NCI-H524 treated with DMSO at 0.1 percent for 48 hours (cell line): Measurements from ENCODE around the gene LANCL3.
A peak's percentile ranks its signal among the peaks of the same experiment; 100 is the strongest.

ENCODE experiments used
- DNase-seq: peaks from one replicate; lab custom pipeline; 2025; lab: John Stamatoyannopoulos, UW

The LANCL3 gene

DNA sequence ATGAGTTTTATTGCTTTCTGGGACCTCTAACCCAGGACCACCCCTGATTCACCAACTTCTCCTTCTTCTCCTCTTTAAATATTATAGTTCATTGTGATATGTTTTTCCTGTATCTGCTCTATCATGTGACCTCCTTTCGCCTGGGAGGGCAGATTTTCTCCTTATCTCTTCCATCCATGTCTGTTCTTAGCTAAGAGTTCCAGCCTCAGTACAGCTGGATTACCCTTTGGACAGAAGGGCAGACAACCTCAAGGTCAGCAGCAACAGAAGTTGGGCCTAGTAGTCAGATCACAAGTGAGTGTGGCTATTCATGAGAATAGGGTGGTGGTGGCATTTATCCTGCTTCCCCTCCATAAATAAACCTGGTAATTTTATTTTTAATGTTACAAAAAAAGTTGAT is 108.4 kb downstream of the LANCL3 start:
- DNase-seq = no peak

DNA sequence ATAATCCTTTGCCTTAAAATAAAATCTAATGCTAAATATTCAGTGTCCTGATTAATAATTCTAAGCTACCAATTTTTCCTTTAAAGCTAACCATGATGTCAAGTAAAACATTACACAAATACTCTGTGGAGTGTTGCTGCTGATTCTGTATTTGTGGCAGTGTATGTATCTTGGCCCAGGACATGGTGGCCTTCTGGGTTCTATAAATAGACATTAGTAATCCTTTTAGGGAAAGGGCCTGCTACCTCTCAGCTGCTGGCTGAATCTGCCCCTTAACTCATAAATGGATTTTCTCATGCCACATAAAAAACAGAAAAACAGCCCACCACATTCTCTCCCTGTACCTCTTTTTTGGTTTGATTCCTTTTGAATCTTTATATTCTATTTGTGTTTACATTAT is 113.0 kb downstream of the LANCL3 start:
- DNase-seq = no peak

DNA sequence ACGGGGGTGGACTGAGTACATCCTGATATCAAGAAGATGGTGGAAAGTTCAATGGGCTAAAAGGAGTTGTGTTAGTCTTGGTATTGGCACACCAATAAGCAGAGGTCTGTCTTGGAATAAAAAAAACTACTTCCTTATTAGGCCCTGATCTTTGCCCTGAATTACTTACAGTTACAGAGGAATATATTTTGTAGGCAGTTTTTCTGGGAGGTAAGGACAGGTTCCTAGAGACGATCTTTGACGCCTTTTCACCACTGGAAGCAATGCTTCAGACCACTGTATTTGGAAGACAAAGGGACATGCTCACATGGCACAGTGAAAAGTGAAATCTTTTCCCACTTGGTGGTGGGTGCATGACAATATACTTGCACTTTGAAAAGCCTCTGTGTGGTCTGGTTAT is 113.5 kb downstream of the LANCL3 start:
- DNase-seq = no peak

DNA sequence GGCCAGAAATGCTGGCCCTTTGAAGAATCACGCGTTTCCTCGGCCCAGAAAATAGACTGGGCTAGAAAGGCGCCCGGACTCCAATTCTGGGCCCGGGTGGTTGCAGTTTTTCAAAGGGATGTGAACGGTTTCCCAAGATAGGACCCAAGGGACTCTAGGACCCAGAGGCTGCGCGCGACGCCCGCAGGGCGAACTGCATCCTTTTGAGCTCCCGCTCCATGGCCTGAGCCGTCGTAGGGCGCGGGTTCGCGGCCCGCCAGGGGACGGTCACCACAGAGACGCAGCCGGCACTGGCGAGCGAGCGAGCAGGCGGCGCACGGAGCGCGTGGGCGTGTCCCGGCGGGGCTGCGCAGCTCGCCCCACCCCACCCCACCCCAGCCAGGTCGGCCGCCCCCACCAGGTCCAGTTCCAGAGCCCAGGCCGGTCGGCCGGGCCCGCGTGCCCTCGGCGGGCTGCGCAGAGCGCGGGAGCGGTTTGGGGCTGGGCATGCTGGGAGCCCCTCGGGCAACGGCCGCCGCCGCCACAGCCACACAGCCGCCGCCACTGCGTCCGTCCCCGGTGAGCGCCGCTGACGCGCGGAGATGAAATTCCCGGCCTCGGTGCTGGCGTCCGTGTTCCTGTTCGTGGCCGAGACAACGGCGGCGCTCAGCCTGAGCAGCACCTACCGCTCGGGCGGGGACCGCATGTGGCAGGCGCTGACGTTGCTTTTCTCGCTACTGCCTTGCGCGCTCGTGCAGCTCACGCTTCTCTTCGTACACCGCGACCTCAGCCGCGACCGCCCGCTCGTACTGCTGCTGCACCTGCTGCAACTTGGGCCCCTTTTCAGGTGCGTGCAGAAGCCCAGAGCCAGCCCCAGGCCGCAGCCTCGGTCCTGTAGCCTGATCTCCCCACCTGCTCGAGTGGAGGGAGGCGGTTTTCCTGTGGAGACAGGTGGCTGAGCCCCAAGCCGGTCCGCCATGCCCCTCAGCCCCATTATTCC is 114.2 kb downstream of the LANCL3 start, which contains the start of gene XK:
XK (plus strand) TSS at position 411 of the 979 bp plus-strand sequence; CDS start at position 582, 171 bp downstream.
- no peak for DNase-seq

DNA sequence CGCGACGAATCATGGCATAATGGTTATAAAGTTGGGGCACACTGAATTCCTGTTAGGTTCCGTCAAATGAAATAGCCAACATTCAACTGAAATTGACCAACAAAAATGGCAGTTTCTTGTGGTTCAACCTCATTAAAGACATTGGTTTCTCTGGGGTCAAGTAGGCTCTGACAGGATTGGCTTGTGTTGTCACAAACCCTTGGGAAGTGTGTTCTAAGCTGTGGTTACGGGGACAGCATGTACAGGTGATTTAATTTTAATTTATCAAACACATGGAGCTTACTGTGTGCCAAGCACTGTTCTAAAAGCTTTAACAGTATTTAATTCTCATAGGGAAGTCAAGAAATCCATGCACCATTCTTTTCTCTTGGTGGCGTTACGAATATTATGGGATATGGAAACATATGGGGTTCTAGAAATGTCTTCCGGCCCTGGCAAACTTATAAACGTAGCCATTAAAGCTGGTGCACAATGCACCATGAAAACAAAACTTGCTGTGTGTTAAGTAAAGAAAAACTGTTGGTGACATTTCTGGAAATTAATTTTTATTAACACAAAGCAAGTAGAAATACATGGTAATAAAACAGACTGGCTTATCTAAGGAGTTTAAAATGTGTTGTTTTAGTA is 115.0 kb downstream of the LANCL3 start:
- no peak for DNase-seq

DNA sequence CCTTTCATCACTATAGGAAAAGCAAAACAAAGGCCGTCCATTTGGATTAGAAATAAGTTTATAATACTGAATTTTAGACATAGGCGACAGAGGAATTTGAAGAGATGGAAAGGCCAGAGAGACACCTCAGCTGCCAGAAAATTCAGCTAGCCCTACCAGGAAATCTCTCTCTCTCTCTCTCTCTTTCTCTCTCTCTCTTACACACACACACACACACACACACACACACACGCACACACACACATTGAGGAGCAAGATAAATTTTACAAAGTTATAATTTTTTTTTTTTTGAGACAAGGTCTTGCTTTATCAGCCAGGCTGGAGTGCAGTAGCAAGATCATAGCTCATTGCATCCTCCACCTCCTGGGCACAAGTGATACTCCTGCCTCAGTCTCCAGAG is 115.5 kb downstream of the LANCL3 start:
- no peak for DNase-seq

DNA sequence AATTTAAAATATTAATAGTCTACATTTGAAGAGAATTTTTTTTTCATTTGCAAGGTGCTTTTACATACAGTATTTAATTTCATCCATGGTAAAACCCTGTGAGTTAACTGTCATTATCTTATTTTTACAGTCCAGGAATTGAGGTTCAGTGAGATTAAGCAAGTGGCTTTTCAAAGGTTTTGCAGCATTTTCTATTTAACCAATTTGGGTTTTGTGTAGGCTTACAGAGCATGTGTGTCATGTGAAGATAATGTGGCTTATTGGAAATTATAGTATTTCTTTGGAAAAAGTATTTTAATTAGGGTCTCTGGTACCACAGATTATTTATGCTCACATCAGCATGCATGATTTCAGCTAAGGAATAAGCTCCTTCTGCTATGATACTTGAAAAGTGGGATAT is 118.7 kb downstream of the LANCL3 start:
- DNase-seq = no peak

DNA sequence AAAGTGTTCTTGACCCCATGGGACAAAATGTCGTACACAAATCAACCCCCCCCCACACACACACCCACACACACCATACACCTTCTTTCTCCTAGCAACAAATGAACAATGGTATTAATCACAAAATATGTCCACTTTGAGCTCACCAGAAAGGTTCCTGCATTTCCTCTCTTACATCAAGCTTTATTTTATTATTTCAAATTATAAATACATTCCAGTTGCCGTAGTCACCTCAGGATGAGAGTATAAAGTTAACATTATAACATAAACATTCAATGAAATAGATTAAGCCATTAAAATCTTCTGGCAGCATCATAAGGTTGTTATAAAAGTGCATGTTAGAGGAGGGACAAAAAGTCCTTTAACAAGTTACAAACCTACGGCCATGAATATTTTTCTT is 121.5 kb downstream of the LANCL3 start:
- DNase-seq = no peak

DNA sequence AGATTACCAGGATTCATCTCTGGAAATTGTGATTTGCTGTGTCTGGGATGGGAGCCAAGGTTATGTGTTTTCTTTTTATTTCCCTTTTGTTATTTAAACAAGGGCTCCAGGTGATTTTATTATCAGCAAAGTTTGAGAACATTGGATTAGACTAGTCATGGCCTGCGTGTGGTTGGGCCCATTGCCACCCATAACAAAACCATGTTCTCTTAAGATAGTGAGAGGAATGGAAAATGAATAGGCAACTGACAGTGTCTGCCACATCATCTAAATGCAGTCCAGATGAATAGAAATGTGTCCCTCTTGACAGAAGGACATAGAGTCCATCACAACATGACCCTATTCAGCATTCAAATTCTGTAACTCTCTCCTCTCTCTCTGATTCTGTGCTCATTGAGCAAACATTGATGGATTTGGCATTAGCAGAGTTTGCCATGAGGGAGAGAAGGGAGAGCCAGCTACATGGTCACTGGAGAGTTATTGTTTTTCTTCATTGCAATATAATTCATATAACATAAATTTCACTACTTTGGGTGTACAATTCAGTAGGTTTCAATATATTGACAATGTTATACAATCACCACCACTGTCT is 125.8 kb downstream of the LANCL3 start:
- DNase-seq = no peak

DNA sequence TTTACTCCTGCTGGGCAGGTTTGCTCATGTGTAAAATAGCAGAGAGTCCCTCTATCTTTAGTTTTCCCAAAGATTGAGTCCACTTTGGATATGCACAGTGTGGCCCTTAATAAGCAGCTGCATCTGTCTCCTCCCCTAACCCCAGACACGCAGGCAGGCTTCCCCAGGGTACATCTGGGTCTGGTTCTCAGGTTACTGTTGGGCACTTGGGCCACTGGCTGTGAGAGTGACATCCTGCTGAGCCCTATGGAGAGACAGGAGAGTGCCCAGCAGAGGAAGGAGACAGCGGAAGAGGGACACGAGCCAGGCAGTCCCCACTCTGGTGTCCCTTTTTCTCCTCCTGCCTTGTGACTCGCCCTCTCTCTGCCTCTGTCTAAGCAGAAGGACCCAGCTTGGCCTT is 130.1 kb downstream of the LANCL3 start:
- peak; percentile 73 for DNase-seq

DNA sequence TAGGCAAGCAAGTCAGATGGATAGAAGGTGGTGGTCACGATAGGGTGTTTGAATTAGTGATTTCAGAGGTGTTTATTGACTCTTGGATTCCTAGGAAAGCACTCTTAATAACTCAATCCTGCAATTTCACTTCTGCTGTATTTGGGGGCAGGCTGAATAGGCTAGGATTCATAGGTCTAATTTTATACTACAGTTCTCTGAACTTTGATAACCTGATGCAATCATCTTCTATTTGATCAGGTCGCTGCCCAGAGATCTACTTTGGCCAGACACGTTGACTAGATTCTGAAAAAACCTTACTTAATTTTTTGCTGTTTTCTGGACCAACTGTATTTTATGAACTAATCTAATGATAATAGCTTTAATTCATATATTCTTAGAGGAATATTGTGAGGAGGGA is 140.5 kb downstream of the LANCL3 start:
- no peak for DNase-seq

DNA sequence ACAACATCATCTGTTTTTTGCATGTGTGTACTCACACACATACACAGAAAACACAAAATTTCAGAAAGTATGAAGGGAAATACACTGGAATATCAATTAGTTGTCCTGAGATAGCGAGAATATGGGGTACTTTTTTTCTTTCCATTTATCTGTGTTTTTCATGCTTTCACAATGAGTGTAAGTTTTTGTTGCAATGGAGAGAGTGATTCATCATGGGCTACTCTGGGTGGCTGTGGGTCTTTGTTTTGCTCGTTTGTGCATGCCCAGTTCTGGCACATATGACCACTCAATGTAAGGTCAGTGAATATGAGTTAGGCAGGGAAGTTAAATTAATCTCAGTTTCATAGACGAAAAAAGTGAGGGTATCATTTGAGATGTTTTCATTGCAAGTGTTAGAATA is 141.0 kb downstream of the LANCL3 start:
- no peak for DNase-seq

DNA sequence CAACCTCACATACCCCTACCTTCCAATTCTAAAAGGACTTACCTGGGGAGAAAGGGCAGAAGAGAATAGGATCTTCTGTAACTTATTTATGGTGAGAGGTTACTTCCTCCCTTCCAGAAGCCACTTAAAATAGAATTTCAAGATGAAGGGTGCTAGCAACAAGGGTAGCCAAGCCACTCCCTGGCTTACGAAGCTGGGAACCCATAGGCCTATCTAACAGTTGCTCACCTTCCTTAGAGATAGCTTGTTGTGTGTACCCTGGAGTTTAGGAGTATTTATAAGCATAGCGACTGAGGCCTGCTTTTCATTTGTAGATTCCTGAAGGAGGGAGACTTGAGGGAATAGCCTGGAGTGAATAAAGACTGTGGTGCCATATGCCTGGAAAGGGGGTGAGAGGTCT is 143.0 kb downstream of the LANCL3 start:
- DNase-seq = no peak

DNA sequence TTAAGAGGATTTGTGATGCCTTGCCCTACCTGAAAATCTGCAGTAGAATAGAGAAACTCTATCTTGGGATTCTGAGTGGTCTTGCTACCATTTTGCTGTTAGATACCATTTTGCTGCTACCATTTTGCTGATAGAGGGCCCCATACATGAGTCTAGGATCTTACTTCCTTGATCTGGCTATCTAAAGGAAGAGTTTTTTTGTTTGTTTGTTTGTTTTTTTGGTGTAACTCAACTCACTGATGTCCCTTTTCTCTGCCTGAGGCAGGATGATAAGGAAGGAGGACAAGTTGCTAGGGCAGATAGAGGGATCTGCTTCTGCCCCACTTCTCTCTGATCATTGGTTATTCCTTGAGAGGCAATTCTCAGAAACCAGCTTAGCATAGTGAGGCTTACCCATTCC is 145.1 kb downstream of the LANCL3 start:
- DNase-seq = no peak

DNA sequence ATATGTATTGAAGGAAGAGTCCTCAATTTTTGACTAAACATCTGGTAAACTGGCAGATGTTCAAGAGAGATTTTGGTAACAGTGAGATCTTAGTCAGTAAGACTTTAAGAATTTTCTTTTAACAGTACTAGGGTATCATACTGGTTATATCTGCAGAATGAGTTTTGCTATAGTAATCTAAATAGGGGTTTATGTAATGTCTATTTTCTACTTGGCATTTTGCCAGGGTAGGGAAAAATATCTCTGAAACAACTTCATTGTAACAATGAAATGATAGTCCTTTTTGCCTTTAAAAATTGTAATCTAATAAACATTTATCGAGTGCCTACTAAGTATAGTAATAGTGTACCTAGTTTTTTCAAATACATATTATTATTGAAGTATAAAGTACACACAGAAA is 146.2 kb downstream of the LANCL3 start:
- DNase-seq = no peak

DNA sequence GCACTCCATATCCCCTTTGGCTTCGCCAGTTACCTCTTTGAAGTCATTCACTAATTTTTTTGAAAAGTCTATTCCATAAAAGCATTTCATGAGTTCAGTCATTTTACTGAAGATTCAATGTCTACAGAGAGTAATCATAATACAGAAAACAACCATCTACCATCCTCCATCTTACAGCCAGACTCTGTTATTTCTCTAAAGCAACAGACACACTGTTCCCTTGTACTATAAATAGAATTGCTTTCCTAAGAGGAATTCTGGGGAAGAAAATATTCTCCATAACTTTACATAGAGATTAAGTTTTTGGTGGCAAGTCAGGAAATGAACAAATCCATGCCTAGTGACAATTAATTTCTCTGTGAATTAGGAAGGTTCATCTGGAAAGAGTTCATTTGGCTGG is 151.1 kb downstream of the LANCL3 start:
- DNase-seq = no peak

DNA sequence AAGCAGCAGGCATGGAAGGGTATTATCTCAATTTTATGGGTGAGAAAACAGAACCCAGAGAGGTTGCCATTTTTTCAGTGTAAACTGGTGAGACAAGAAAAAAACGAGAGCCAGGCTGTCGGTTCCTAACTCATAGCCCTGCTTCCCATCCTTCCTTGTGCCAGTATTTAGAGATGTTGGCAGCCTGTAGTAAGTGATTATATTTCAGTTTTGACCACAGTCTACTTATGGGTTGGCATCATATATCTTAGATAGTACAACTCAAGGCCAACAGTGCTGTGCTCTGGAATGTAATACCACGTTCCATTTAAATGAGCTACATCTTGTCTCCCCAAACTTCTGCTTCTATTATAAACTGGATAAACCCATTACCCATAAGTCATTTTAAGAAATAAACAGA is 154.9 kb downstream of the LANCL3 start:
- no peak for DNase-seq
